K562 treated with DMSO at 1 percent for 24 hours (cell line): ENCODE data around the gene LARP1B. TPM values are rescaled to one million over a fixed set of nuclear protein-coding genes. Genes with fewer than 3 reads are reported as not detected.

ENCODE experiments used
- total RNA-seq: library from RNA; unstranded; fragments of 300-600 nt; gene quantifications from 2 replicates; pipeline ENCODE4 v1.2.3, GENCODE V29; 2022; ENCODE audit warnings: low read depth; ENCODE audit not compliant: insufficient read depth

Gene LARP1B
- 17.9 and 19.8 TPM in 2 replicates for total RNA-seq

DNA sequence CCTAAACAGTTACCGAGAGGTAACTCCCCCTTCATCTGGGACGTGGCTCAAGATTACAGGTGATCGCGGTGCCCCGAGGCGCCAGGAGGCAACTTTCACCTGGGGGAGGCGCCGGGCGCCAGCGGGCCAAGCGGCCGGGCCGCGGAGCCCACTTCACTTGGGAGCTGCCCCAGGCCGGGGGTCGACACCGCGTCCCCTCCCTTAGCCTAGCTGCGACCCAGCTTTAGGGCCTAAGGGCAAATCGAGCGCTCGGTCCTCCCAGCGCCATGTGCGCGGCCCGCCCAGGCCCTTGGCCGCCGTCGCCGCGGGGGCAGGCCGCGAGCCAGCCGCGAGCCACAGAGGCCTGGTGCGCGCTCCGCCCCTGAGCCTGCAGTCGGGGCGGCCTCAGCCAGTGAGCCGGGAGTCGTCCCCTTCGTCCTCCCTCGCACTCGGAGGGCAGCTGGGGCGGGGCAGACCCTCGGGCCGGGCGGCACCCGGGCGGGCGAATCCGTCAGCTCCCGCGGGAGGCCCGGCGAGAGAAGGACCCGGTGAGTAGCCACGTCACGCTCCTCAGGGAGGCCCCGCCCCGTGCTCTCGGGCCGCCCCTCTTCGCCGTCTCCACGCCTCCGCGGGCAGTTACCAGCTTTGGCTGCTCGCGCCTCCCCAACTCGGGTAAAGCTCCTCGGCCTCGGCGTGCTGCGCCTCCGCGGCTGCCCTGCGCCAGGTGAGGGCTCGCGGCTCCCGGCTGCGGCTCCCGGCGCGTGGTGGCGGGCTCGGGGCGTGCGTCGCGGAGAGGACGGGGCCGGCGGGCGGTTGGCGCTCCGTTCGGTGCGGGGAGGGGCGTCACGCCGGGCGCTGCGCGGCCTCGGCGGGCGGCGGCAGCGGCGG is at the start of gene LARP1B:
TSS of gene LARP1B (plus strand) at position 614 of the 867 bp plus-strand sequence. CDS start 13,640 bp downstream, outside the sequence.

Other genes starting within 250 kb of the LARP1B start
- 21.7 and 23.0 TPM in 2 replicates for gene PLK4, start 180.4 kb upstream of the LARP1B start, total RNA-seq
- gene MFSD8, start 96.1 kb upstream of the LARP1B start, total RNA-seq, result 6.5 and 9.2 TPM in 2 replicates
- 7.5 and 8.7 TPM in 2 replicates for gene ABHD18, start 95.9 kb upstream of the LARP1B start, total RNA-seq
- 13.1 and 16.2 TPM in 2 replicates for gene PGRMC2, start 226.5 kb downstream of the LARP1B start, total RNA-seq